HG03571 (cell line): Measurements from ENCODE around the gene DHX35.

Experiments used
- ATAC-seq: cut with Tn5 transposase; IDR thresholded peaks from one replicate; pipeline ENCODE4 v1.9.1; 2021; ENCODE audit not compliant: unreplicated experiment

DHX35 gene

GRCh38 chr20:39052676-39053075 lies 90.5 kb downstream of the DHX35 start:
- no peak for ATAC-seq

- ATAC-seq: no peak
Measured at GRCh38 chr20:39057143-39057542, 95.0 kb downstream of the DHX35 start.

GRCh38 chr20:39057911-39058310 lies 95.8 kb downstream of the DHX35 start:
- ATAC-seq: no peak

- no peak for ATAC-seq
Measured at GRCh38 chr20:39059036-39059435, 96.9 kb downstream of the DHX35 start.

GRCh38 chr20:39066471-39067242 lies 104.5 kb downstream of the DHX35 start:
- no peak for ATAC-seq

- no peak for ATAC-seq
Measured at GRCh38 chr20:39067526-39068216, 105.5 kb downstream of the DHX35 start.

- no peak for ATAC-seq
Measured at GRCh38 chr20:39069976-39070375, 107.8 kb downstream of the DHX35 start.

- no peak for ATAC-seq
Measured at GRCh38 chr20:39070484-39071231, 108.5 kb downstream of the DHX35 start.

- no peak for ATAC-seq
Measured at GRCh38 chr20:39072132-39072531, 110.0 kb downstream of the DHX35 start.

- no peak for ATAC-seq
Measured at GRCh38 chr20:39072653-39073052, 110.5 kb downstream of the DHX35 start.

- ATAC-seq: no peak
Measured at GRCh38 chr20:39075731-39076130, 113.6 kb downstream of the DHX35 start.

GRCh38 chr20:39076958-39077357 lies 114.8 kb downstream of the DHX35 start:
- no peak for ATAC-seq

GRCh38 chr20:39080326-39080725 lies 118.2 kb downstream of the DHX35 start:
- no peak for ATAC-seq

- peak; percentile 59 for ATAC-seq
Measured at GRCh38 chr20:39081255-39081654, 119.1 kb downstream of the DHX35 start.

- ATAC-seq: no peak
Measured at GRCh38 chr20:39082622-39083398, 120.7 kb downstream of the DHX35 start.

GRCh38 chr20:39083761-39084160 lies 121.6 kb downstream of the DHX35 start:
- ATAC-seq: no peak

- ATAC-seq: no peak
Measured at GRCh38 chr20:39089029-39089428, 126.9 kb downstream of the DHX35 start.
